PC-9 (cell line): ENCODE measurements around the gene ENKUR. TPM values are rescaled to one million over a fixed set of nuclear protein-coding genes. Genes with fewer than 3 reads are reported as not detected.
"Not testable (repeated sequence)": the region's sequence is repeated elsewhere in the genome, so short reads cannot be mapped to it uniquely, and the experiment has no call there.

Experiments used
- BruUV-seq: library from RNA; stranded (reverse); fragments of 400-500 nt; replicated peaks from 2 replicates; lab custom pipeline; 2021; lab: Mats Ljungman, UMichigan
- CTCF ChIA-PET: fragments of 300-600 bp; sonication (Branson Sonifier 250); formaldehyde crosslinking; loops from one replicate; lab custom pipeline; 2022; ENCODE audit warnings: antibody characterized with exemption; lab: Charles Lee
- POLR2A ChIA-PET: fragments of 300-600 bp; sonication (Branson Sonifier 250); formaldehyde crosslinking; loops from one replicate; lab custom pipeline; 2022; ENCODE audit warnings: antibody characterized with exemption; ENCODE audit not compliant: unreplicated experiment; lab: Charles Lee
- DNase-seq, 2 experiments: peaks; one replicate each; pipeline versions ENCODE4 v3.0.0 to v3.0.0-alpha.2; 2015 to 2022; ENCODE audit warnings: mixed read lengths in 1 of 2
- H2AFZ ChIP-seq: fragments of 200-600 bp; sonication (generic); 2 replicates; pipeline ENCODE4 v1.8.1; 2017; ENCODE audit warnings: antibody characterized with exemption
- H3F3A ChIP-seq: fragments of 200-600 bp; sonication (generic); 2 replicates; pipeline ENCODE4 v1.8.1; 2017; ENCODE audit warnings: antibody characterized with exemption, mild to moderate bottlenecking, low read depth; ENCODE audit not compliant: insufficient read depth
- H3K27ac ChIP-seq: fragments of 200-600 bp; sonication (generic); 2 replicates; pipeline ENCODE4 v1.6.1; 2016; ENCODE audit warnings: mixed run types
- H3K27me3 ChIP-seq: fragments of 200-600 bp; sonication (generic); 2 replicates; pipeline ENCODE4 v1.6.1; 2016; ENCODE audit warnings: low read depth, mixed run types; ENCODE audit not compliant: insufficient read depth
- H3K36me3 ChIP-seq: fragments of 200-600 bp; sonication (generic); 2 replicates; pipeline ENCODE4 v1.6.1; 2016; ENCODE audit warnings: low read depth, mixed run types
- H3K4me1 ChIP-seq: fragments of 200-600 bp; sonication (generic); replicated peaks from 2 replicates; pipeline ENCODE4 v1.6.1; 2016; ENCODE audit warnings: mixed run types; ENCODE audit not compliant: insufficient read depth
- H3K4me2 ChIP-seq: fragments of 200-600 bp; sonication (generic); 2 replicates; pipeline ENCODE4 v1.6.1; 2017; ENCODE audit warnings: mixed run types
- H3K4me3 ChIP-seq: fragments of 200-600 bp; sonication (generic); 2 replicates; pipeline ENCODE4 v1.6.1; 2016; ENCODE audit warnings: mixed run types
- H3K79me2 ChIP-seq: fragments of 200-600 bp; sonication (generic); 2 replicates; pipeline ENCODE4 v1.6.1; 2017; ENCODE audit warnings: low read depth, mixed run types
- H3K9me2 ChIP-seq: fragments of 200-600 bp; sonication (generic); 2 replicates; pipeline ENCODE4 v1.8.1; 2017; ENCODE audit warnings: mild to moderate bottlenecking; ENCODE audit not compliant: insufficient read depth
- H3K9me3 ChIP-seq: fragments of 200-600 bp; sonication (generic); 2 replicates; pipeline ENCODE4 v1.8.1; 2016; ENCODE audit warnings: low read depth; ENCODE audit not compliant: insufficient read depth
- H4K20me1 ChIP-seq: fragments of 200-600 bp; sonication (generic); 2 replicates; pipeline ENCODE4 v1.8.1; 2017; ENCODE audit not compliant: insufficient read depth
- EZH2 ChIP-seq: fragments of 200-600 bp; sonication (generic); IDR thresholded peaks from 2 replicates; pipeline ENCODE4 v1.8.0; 2017; ENCODE audit warnings: antibody characterized with exemption, low read depth
- intact Hi-C: fragments of 100-400 bp; cut with micrococcal nuclease; formaldehyde crosslinking; loops from one replicate; pipeline ENCODE4 v1.10.0; 2022; ENCODE audit not compliant: unreplicated experiment
- total RNA-seq: library from RNA; stranded (reverse); gene quantifications from 2 replicates; pipeline ENCODE4 v1.2.3, GENCODE V29; 2021
- TF ChIP-seq, protein P1 (sequence below): fragments of 200-600 bp; sonication (generic); conservative IDR thresholded peaks from 2 replicates; pipeline ENCODE4 v1.6.1; 2017; ENCODE audit warnings: mixed run types, antibody characterized with exemption, mild to moderate bottlenecking, moderate library complexity

The ENKUR gene
- total RNA-seq, 1 experiment from 2014 or later, result 1.0 TPM

DNA sequence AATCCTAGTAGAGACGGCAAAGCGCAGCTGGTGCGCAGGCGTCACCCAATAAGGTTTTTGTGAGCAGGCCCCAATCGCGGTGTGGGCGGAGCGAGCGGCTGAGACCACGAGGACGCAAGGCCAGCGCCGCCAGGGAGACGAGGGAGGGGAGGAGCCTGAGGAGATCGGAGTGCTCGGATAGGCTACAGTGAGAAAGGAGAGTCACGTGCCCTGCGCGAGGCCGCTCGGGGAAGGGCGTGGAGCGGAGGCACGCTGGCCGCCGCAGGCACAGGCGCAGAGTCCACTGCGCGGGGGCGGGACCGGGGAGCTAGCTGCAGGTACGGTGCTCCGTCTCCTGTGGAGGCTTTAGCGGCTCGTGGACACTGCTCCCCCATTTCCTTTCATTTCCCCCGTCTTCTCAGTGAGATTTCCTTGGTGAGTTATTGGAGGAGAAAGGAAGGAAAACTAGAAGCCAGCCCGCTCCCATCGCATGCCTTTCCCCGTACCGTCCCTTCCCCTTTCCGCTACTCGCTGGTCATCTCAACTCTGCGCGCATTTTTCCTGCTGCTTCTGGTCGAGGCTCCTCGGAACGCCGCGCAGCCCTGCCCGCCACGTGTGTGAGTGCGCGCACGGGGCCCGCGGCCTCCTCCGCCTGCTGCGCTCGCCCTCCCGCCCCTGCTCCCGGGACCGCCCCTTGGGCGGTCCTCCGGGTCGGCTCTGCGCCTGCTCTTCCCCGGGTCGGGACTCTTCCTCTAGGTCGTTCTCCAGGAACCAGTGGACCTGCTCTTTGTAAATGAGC lies 607 bp upstream of the ENKUR start, which contains the start of gene THNSL1:
THNSL1 (plus strand) TSS at position 237 of the 778 bp plus-strand sequence. CDS start 6,612 bp downstream, outside the sequence.
- TSS peak; percentile 86 for BruUV-seq
- POLR2A ChIA-PET, result interaction anchor here (0.6 to 1.3 kb wide), 8 partner anchors 11 to 1595 kb away, joined by 3 to 16 read pairs (median 3); partner anchors contain the start of gene ARHGAP21
- peak; percentile 93 to 97 for DNase-seq
- H2AFZ ChIP-seq, result peak within 1 kb of the TSS; percentile 99
- no peaks in the 10 kb centered on the region for H3K9me3 ChIP-seq
- peaks cover 15% of the 10 kb centered on the region; the same call in 1 of the 2 replicates for H3K4me1 ChIP-seq
- no peaks in the 10 kb centered on the region for H4K20me1 ChIP-seq
- H3K36me3 ChIP-seq, result no peaks in the 10 kb centered on the region
- H3K79me2 ChIP-seq, result peaks cover 17% of the 10 kb centered on the region
- H3K4me3 ChIP-seq, result peak within 1 kb of the TSS; percentile 80
- CTCF ChIA-PET, result no interaction called here
- H3K9me2 ChIP-seq, result no peaks in the 10 kb centered on the region
- intact Hi-C loops, result loop anchor here (1.0 to 2.0 kb wide), 3 partner anchors 46 to 292 kb away; no protein-coding TSS in a partner anchor
- no peak for TF ChIP-seq EZH2
- TF ChIP-seq, protein P1, sequence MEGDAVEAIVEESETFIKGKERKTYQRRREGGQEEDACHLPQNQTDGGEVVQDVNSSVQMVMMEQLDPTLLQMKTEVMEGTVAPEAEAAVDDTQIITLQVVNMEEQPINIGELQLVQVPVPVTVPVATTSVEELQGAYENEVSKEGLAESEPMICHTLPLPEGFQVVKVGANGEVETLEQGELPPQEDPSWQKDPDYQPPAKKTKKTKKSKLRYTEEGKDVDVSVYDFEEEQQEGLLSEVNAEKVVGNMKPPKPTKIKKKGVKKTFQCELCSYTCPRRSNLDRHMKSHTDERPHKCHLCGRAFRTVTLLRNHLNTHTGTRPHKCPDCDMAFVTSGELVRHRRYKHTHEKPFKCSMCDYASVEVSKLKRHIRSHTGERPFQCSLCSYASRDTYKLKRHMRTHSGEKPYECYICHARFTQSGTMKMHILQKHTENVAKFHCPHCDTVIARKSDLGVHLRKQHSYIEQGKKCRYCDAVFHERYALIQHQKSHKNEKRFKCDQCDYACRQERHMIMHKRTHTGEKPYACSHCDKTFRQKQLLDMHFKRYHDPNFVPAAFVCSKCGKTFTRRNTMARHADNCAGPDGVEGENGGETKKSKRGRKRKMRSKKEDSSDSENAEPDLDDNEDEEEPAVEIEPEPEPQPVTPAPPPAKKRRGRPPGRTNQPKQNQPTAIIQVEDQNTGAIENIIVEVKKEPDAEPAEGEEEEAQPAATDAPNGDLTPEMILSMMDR, result no peak
- H3K4me2 ChIP-seq, result peak within 1 kb of the TSS; percentile 96
- H3K27ac ChIP-seq, result peak within 1 kb of the TSS; percentile 92
- H3F3A ChIP-seq, result peaks cover 22% of the 10 kb centered on the region; the same call in 1 of the 2 replicates
- H3K27me3 ChIP-seq, result no peaks in the 10 kb centered on the region

DNA sequence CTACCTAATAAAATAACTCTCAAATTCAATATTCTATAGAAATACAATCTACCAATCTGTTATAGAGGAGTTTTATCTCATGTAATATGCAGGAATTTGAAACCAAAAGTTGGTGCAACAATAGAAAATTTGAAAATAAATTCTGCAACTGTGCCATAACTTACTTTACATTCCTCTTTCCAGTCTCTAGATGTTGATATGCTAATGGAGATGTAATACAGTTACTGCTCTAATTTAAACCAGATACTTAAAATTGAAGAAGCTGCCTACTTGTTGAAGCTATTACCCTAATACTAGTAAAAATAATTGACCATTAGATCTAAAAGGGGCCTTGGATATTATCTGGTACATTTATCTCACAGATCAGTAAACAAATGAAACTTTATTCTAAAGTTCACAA lies 1.4 kb downstream of the ENKUR start:
- BruUV-seq, result no TSS peak
- TF ChIP-seq EZH2, result no peak
- TF ChIP-seq, protein P1, result no peak
- Histone ChIP-seq H3K4me1 (peaks cover 15% of the 10 kb centered on the region; the same call in 1 of the 2 replicates), H3K9me2 (no peaks in the 10 kb centered on the region), H3K4me2 (no peak overlapping the region), H4K20me1 (no peaks in the 10 kb centered on the region), H3K79me2 (peaks cover 17% of the 10 kb centered on the region), H3K36me3 (no peaks in the 10 kb centered on the region), H2AFZ (no peak overlapping the region), H3K27ac (no peak overlapping the region), H3K9me3 (no peaks in the 10 kb centered on the region), H3K4me3 (no peak overlapping the region), H3K27me3 (no peaks in the 10 kb centered on the region), H3F3A (peaks cover 22% of the 10 kb centered on the region; the same call in 1 of the 2 replicates)
- intact Hi-C loops, result no loop called here
- ChIA-PET CTCF (no interaction called here), POLR2A (no interaction called here)
- DNase-seq, result no peak

DNA sequence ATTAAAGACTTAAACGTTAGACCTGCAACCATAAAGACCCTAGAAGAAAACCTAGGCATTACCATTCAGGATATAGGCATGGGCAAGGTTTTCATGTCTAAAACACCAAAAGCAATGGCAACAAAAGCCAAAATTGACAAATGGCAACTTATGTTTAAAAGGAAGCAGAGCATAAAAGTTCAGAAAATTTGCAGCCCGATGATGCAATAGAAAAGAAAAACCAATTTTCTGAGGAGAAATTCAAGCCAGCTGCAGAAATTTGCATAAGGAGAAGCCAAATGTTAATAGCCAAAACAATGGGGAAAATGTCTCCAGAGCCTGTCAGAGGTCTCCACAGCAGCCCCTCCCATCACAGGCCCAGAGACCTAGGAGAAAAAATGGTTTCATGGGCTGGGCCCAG lies 4.4 kb downstream of the ENKUR start:
- H3K9me3 ChIP-seq, H3K4me3 ChIP-seq, H3K4me2 ChIP-seq, H3K27me3 ChIP-seq, POLR2A ChIA-PET, BruUV-seq, H3K79me2 ChIP-seq, intact Hi-C loops, CTCF ChIA-PET, H3K27ac ChIP-seq, H3K9me2 ChIP-seq, H2AFZ ChIP-seq, H4K20me1 ChIP-seq, H3K36me3 ChIP-seq, H3F3A ChIP-seq, DNase-seq: not testable (repeated sequence)
- H3K4me1 ChIP-seq, result peaks cover 10% of the 10 kb centered on the region; the same call in 1 of the 2 replicates
